ENCODE measurements around the gene SH3BP5.

GRCh38 chr3:15294929-15295328 is 37.5 kb downstream of the SH3BP5 start:
- TF ChIP-seq CTCF (conservative IDR thresholded peaks at IDR 0.05 in 1 of 2, IDR thresholded peaks at IDR 0.05 in 1 of 2; ENCODE audit: low read depth in 1 of 2, low read length in 2 of 2) (no peak), EZH2 (IDR thresholded peaks at IDR 0.05; ENCODE audit: low read length, missing control alignments) (no peak)

Measured in fibroblast of lung (primary cell).